Mesendoderm (in vitro differentiated cells): ENCODE measurements around the gene ZPBP.
A peak's percentile ranks its signal among the peaks of the same experiment; 100 is the strongest.

Experiments
- DNase-seq: peaks from one replicate; pipeline ENCODE4 v3.0.0; 2013
- H2AK5ac ChIP-seq: 2 replicates; pipeline ENCODE4 v1.6.1; 2013; ENCODE audit warnings: low read length, inconsistent platforms
- H2BK120ac ChIP-seq: 2 replicates; pipeline ENCODE4 v1.6.1; 2013; ENCODE audit warnings: low read depth, mild to moderate bottlenecking, low read length, moderate library complexity, mixed read lengths
- H2BK15ac ChIP-seq: replicated peaks from 2 replicates; pipeline ENCODE4 v1.6.1; 2013; ENCODE audit warnings: low read depth, mild to moderate bottlenecking, moderate library complexity
- H2BK5ac ChIP-seq: 2 replicates; pipeline ENCODE4 v1.6.1; 2013; ENCODE audit warnings: low read length, inconsistent platforms
- H3K18ac ChIP-seq: 2 replicates; pipeline ENCODE4 v1.6.1; 2013; ENCODE audit warnings: mild to moderate bottlenecking, low read length, mixed read lengths
- H3K23ac ChIP-seq: one replicate; pipeline ENCODE4 v1.6.1; 2013; ENCODE audit warnings: low read length
- H3K27ac ChIP-seq: 2 replicates; pipeline ENCODE4 v1.5.1; 2013; ENCODE audit warnings: low read depth, mild to moderate bottlenecking, inconsistent platforms, low read length, moderate library complexity
- H3K27me3 ChIP-seq: 2 replicates; pipeline ENCODE4 v1.6.1; 2013; ENCODE audit warnings: low read length, control low read depth, mild to moderate bottlenecking, inconsistent platforms; ENCODE audit not compliant: insufficient read depth, poor library complexity
- H3K36me3 ChIP-seq: 2 replicates; pipeline ENCODE4 v1.6.1; 2013; ENCODE audit warnings: low read length, inconsistent platforms; ENCODE audit not compliant: control insufficient read depth, insufficient read depth
- H3K4ac ChIP-seq: one replicate; pipeline ENCODE4 v1.6.1; 2013; ENCODE audit warnings: low read depth, mild to moderate bottlenecking, low read length, moderate library complexity
- H3K4me1 ChIP-seq: 2 replicates; pipeline ENCODE4 v1.6.1; 2013; ENCODE audit warnings: low read depth, low read length, inconsistent platforms; ENCODE audit not compliant: control insufficient read depth
- H3K4me2 ChIP-seq: 2 replicates; pipeline ENCODE4 v1.6.1; 2013; ENCODE audit warnings: low read length
- H3K4me3 ChIP-seq: 2 replicates; pipeline ENCODE4 v1.5.1; 2013; ENCODE audit warnings: mild to moderate bottlenecking, low read length
- H3K56ac ChIP-seq: one replicate; pipeline ENCODE4 v1.6.1; 2013; ENCODE audit warnings: low read length
- H3K79me1 ChIP-seq: 2 replicates; pipeline ENCODE4 v1.6.1; 2013; ENCODE audit warnings: low read length, inconsistent platforms
- H3K79me2 ChIP-seq: 2 replicates; pipeline ENCODE4 v1.6.1; 2013; ENCODE audit warnings: mild to moderate bottlenecking, low read length; ENCODE audit not compliant: control insufficient read depth, insufficient read depth
- H3K9ac ChIP-seq: 2 replicates; pipeline ENCODE4 v1.6.1; 2013; ENCODE audit warnings: low read length, inconsistent platforms
- H4K5ac ChIP-seq: one replicate; pipeline ENCODE4 v1.6.1; 2013; ENCODE audit warnings: low read length
- H4K8ac ChIP-seq: one replicate; pipeline ENCODE4 v1.6.1; 2013; ENCODE audit warnings: low read depth, mild to moderate bottlenecking, control low read depth, low read length, moderate library complexity
- WGBS: extraction: QIAGEN DNeasy Blood & Tissue Kit; methylation state at CpG from one replicate; pipeline ENCODE4 v1.1.7; 2013; ENCODE audit warnings: low lambda C conversion rate, missing lambda C conversion rate; ENCODE audit not compliant: insufficient coverage; ENCODE audit errors: extremely low coverage; 5-methylcytosine and 5-hydroxymethylcytosine counted together

Gene ZPBP

DNA sequence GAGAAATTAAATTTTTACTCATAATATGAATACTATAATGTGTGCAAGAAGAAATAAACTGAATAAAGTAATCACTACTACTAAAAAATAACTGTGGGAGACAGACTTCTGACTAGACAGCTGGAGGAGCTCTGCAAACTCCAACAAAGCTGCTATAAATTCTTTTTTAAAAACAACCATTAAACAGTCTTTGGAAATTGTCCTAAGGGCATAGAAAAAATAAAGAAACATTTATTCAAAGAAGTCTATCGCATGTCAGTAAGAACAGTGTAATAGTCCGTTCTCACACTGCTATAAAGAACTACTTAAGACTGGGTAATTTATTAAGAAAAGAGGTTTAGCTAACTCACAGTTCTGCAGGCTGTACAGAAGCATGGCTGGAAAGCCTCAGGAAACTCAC is 56.0 kb downstream of the ZPBP start:
- H2BK5ac ChIP-seq: no peak overlapping the region
- no CpG with 5 or more reads among the region's 2 CpGs for WGBS
- no peaks in the 10 kb centered on the region for H3K79me1 ChIP-seq
- no peaks in the 10 kb centered on the region for H3K79me2 ChIP-seq
- no peak overlapping the region for H3K18ac ChIP-seq
- no peak overlapping the region for H4K5ac ChIP-seq
- no peaks in the 10 kb centered on the region for H3K4me1 ChIP-seq
- no peak overlapping the region for H2AK5ac ChIP-seq
- H3K9ac ChIP-seq: no peak overlapping the region
- H3K27me3 ChIP-seq: no peaks in the 10 kb centered on the region
- no peaks in the 10 kb centered on the region for H3K36me3 ChIP-seq
- H3K27ac ChIP-seq: no peak overlapping the region
- no peak overlapping the region for H3K23ac ChIP-seq
- H3K56ac ChIP-seq: no peak overlapping the region
- H2BK15ac ChIP-seq: no peak overlapping the region
- H2BK120ac ChIP-seq: no peak overlapping the region
- H3K4ac ChIP-seq: no peak overlapping the region
- no peak for DNase-seq
- no peak overlapping the region for H3K4me2 ChIP-seq
- no peak overlapping the region for H3K4me3 ChIP-seq
- no peak overlapping the region for H4K8ac ChIP-seq

GRCh38 chr7:50022991-50023390 is 70.1 kb downstream of the ZPBP start:
- Histone ChIP-seq H3K4me1 (no peaks in the 10 kb centered on the region), H3K4me3 (no peak overlapping the region), H3K23ac (no peak overlapping the region), H3K27me3 (no peaks in the 10 kb centered on the region), H2BK15ac (no peak overlapping the region), H3K4ac (no peak overlapping the region), H3K36me3 (no peaks in the 10 kb centered on the region), H3K27ac (no peak overlapping the region), H3K9ac (no peak overlapping the region), H2AK5ac (no peak overlapping the region), H3K79me1 (no peaks in the 10 kb centered on the region), H2BK5ac (no peak overlapping the region), H2BK120ac (no peak overlapping the region), H3K56ac (no peak overlapping the region), H4K5ac (no peak overlapping the region), H3K18ac (no peak overlapping the region), H3K79me2 (no peaks in the 10 kb centered on the region), H4K8ac (no peak overlapping the region), H3K4me2 (no peak overlapping the region)
- WGBS: no CpG with 5 or more reads among the region's 4 CpGs
- DNase-seq: no peak

- no peak for DNase-seq
- Histone ChIP-seq H2AK5ac (no peak overlapping the region), H4K5ac (no peak overlapping the region), H3K18ac (no peak overlapping the region), H3K4me2 (no peak overlapping the region), H3K4ac (no peak overlapping the region), H2BK120ac (no peak overlapping the region), H3K9ac (no peak overlapping the region), H3K4me1 (no peaks in the 10 kb centered on the region), H3K79me2 (no peaks in the 10 kb centered on the region), H3K27me3 (no peaks in the 10 kb centered on the region), H2BK5ac (no peak overlapping the region), H2BK15ac (no peak overlapping the region), H3K36me3 (no peaks in the 10 kb centered on the region), H3K27ac (no peak overlapping the region), H4K8ac (no peak overlapping the region), H3K56ac (no peak overlapping the region), H3K4me3 (no peak overlapping the region), H3K23ac (no peak overlapping the region), H3K79me1 (no peaks in the 10 kb centered on the region)
- no CpG with 5 or more reads among the region's 3 CpGs for WGBS
Measured at GRCh38 chr7:50022451-50022850, 70.6 kb downstream of the ZPBP start.

- no peaks in the 10 kb centered on the region for H3K36me3 ChIP-seq
- H2BK5ac ChIP-seq: no peak overlapping the region
- H4K5ac ChIP-seq: no peak overlapping the region
- H3K4ac ChIP-seq: no peak overlapping the region
- H3K27ac ChIP-seq: no peak overlapping the region
- no peaks in the 10 kb centered on the region for H3K4me1 ChIP-seq
- no peaks in the 10 kb centered on the region for H3K79me2 ChIP-seq
- WGBS: no CpG with 5 or more reads among the region's 6 CpGs
- H3K9ac ChIP-seq: no peak overlapping the region
- no peak overlapping the region for H3K4me2 ChIP-seq
- H2BK120ac ChIP-seq: no peak overlapping the region
- no peaks in the 10 kb centered on the region for H3K27me3 ChIP-seq
- no peak overlapping the region for H3K23ac ChIP-seq
- no peak overlapping the region for H3K18ac ChIP-seq
- H4K8ac ChIP-seq: no peak overlapping the region
- no peak overlapping the region for H3K4me3 ChIP-seq
- H2AK5ac ChIP-seq: no peak overlapping the region
- no peak overlapping the region for H3K56ac ChIP-seq
- H3K79me1 ChIP-seq: no peaks in the 10 kb centered on the region
- no peak overlapping the region for H2BK15ac ChIP-seq
- DNase-seq: no peak
Measured at GRCh38 chr7:49995681-49996080, 97.4 kb downstream of the ZPBP start.

DNA sequence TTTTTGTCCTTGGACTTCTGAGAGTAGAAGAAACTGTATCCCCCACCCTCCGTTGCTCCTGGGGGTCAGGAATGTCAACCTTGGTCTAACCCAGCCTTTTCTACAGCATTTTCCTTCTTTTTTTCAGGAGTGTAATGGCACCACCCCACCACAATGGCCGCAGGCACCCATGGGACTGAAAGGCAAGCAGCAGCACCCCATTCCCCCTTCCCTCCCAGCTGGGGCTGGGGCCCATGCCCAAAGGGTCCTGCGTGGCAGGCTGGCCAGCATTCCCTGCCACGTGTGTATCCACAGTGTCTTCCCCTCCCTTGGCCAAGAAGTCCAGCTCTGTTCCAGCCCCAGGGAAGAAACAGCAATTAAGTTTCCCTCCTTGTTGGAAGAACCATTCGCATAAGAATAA is 106.9 kb downstream of the ZPBP start:
- Histone ChIP-seq H4K5ac (no peak overlapping the region), H2BK5ac (no peak overlapping the region), H2BK15ac (no peak overlapping the region), H2BK120ac (no peak overlapping the region), H3K79me2 (no peaks in the 10 kb centered on the region), H3K27me3 (no peaks in the 10 kb centered on the region), H3K18ac (no peak overlapping the region), H3K4me1 (no peaks in the 10 kb centered on the region), H4K8ac (no peak overlapping the region), H3K23ac (no peak overlapping the region), H3K4ac (no peak overlapping the region), H2AK5ac (no peak overlapping the region), H3K56ac (no peak overlapping the region), H3K27ac (no peak overlapping the region), H3K4me2 (no peak overlapping the region), H3K9ac (no peak overlapping the region), H3K79me1 (no peaks in the 10 kb centered on the region), H3K4me3 (no peak overlapping the region), H3K36me3 (no peaks in the 10 kb centered on the region)
- WGBS: no CpG with 5 or more reads among the region's 5 CpGs
- no peak for DNase-seq

- no peak overlapping the region for H2BK15ac ChIP-seq
- DNase-seq: peak; percentile 6
- no peak overlapping the region for H3K56ac ChIP-seq
- no peak overlapping the region for H4K8ac ChIP-seq
- H3K79me2 ChIP-seq: no peaks in the 10 kb centered on the region
- H3K4me1 ChIP-seq: no peaks in the 10 kb centered on the region
- no peaks in the 10 kb centered on the region for H3K36me3 ChIP-seq
- no peak overlapping the region for H3K4ac ChIP-seq
- no CpG with 5 or more reads among the region's 9 CpGs for WGBS
- no peak overlapping the region for H3K4me2 ChIP-seq
- H3K27me3 ChIP-seq: no peaks in the 10 kb centered on the region
- no peak overlapping the region for H3K4me3 ChIP-seq
- no peak overlapping the region for H2BK120ac ChIP-seq
- H3K9ac ChIP-seq: no peak overlapping the region
- H3K18ac ChIP-seq: no peak overlapping the region
- no peak overlapping the region for H2BK5ac ChIP-seq
- no peaks in the 10 kb centered on the region for H3K79me1 ChIP-seq
- H3K23ac ChIP-seq: no peak overlapping the region
- no peak overlapping the region for H3K27ac ChIP-seq
- no peak overlapping the region for H2AK5ac ChIP-seq
- H4K5ac ChIP-seq: no peak overlapping the region
Measured at GRCh38 chr7:49980465-49980864, 112.6 kb downstream of the ZPBP start.
